Hematopoietic multipotent progenitor cell (in vitro differentiated cells): ENCODE measurements around the gene SCIN. TPM values are rescaled to one million over a fixed set of nuclear protein-coding genes. Genes with fewer than 3 reads are reported as not detected.
"Not testable (repeated sequence)": the region's sequence is repeated elsewhere in the genome, so short reads cannot be mapped to it uniquely, and the experiment has no call there.

Experiments
- DNase-seq, 3 donors: peaks; one replicate each; pipeline ENCODE4 v3.0.0-alpha.2; 2011 to 2015; ENCODE audit warnings: low read depth in 2 of 3, low spot score in 2 of 3
- total RNA-seq: library from RNA; depleted of rRNA; stranded (reverse); fragments of >200 nt; gene quantifications from one replicate; pipeline ENCODE4 v1.2.3, GENCODE V29; 2012

SCIN gene
- total RNA-seq, 1 donor = under 0.01 TPM

- not testable (repeated sequence) for DNase-seq
Measured at GRCh38 chr7:12645212-12645611, 74.7 kb downstream of the SCIN start.

DNA sequence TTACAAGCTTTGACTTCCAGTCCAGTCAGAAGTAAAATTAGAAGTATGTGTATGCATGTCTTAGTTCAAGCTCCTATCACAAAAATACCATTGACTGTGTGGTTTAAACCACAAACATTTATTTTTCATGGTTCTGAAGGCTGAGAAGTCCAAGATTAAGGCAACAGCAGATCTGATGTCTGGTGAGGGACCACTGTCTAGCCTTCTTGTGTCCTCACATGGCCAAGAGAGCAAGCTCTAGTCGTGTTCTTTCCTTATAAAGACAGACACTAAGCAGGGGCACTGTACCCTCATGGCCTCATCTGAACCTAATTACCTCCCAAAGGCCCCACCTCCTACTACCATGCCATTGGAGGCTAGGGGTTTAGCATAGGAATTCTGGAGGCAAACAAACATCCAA, 75.6 kb downstream of the SCIN start:
- no peak for DNase-seq

DNA sequence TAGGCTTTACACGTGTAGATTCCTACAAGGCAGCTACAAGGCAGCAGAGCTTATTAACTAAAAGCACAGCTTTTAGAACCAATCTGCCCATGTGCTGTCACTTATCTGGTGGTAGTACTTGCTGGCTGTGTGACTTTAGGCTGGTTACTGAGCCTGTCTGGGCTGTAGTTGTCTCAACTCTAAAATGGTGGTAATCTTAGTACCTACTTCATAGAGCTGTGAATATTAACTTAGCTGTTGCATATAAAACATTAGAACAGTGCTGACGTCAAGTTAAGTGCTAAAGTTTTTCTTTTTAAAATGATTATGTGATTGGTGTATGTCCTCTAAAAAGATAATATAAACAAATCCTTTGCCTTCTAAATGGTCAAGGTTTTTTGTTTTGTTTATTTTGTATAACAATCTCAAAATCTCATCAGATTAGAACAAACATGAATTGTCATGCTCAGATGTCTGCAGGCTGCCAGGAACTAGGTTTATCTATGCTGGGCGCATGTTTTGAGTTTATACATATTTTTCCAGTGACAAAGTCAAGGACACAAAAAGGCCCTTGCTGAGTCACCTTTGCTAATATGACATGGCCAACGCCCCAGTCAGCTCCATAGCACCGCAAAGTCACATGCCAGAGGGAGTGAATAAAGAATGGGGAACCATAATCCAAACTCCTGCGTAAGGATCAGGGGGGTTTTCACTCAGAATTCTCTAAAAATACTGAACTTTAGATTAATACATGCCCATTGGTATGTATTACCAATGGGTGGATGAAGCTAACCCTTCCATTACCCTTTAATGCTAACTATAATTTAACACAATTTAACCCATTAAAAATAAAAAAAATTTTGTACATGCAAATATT, 77.1 kb downstream of the SCIN start:
- DNase-seq = no peak

- DNase-seq = no peak
Measured at GRCh38 chr7:12648704-12649261, 78.3 kb downstream of the SCIN start.

GRCh38 chr7:12649348-12649747, 78.8 kb downstream of the SCIN start:
- DNase-seq = no peak

DNA sequence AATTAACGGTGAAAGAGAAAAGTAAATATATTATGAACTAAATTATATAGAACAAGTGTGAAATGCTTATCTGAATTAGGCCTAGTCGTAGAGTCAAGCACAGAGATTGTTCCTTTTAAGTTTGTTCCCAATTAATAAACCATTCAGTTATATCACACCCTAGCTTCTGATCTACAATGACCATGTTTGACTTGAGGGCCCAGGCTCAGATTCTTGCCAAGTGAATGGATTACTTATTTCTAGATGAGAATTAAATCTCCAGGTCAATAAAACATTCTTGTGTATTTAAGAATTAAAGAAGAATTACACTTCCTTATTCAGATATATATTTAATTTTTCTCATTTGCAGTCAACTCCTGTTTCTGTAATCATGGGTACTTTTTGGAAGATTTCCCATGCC, 79.6 kb downstream of the SCIN start:
- no peak for DNase-seq

DNA sequence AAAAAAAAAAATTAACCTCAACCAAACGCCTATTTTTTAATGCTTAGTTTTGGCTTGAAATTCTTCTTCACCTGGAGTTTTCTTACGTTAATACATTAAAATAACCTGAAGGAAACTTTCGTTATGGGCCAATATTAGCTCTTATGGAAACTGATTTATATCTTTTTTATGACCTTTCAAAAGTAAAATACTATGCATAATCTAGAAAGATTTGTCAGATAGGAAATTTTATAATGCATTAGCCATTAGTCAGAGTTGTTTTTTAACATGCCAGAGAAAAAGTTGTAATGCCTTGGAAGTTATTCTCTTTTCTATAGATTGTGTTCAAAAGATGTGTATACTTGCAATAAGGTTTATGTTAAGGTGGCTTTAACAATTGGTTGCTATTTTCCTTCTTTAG, 82.6 kb downstream of the SCIN start:
- no peak for DNase-seq

- no peak for DNase-seq
Measured at GRCh38 chr7:12653518-12653917, 83.0 kb downstream of the SCIN start.

- no peak for DNase-seq
Measured at GRCh38 chr7:12655161-12655560, 84.6 kb downstream of the SCIN start.

DNA sequence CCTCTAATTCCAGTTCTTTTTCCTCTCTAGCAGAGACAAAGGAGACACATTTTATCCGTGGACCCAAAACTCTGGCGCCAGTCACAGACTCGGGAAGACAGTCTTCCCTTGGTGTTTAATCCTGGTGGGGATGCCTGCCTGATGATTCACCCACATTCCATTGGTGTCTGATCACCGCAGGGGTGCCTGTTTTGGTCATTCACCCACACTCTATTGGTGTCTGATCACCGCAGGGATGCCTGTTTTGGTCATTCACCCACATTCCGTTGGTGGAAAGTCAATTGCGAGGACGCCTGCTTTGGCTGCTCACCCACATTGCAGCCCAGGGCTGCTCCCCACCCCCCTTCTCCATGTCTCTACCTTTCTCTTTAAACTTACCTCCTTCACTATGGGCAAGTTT, 89.9 kb downstream of the SCIN start:
- not testable (repeated sequence) for DNase-seq

- not testable (repeated sequence) for DNase-seq
Measured at GRCh38 chr7:12660986-12661385, 90.5 kb downstream of the SCIN start.

DNA sequence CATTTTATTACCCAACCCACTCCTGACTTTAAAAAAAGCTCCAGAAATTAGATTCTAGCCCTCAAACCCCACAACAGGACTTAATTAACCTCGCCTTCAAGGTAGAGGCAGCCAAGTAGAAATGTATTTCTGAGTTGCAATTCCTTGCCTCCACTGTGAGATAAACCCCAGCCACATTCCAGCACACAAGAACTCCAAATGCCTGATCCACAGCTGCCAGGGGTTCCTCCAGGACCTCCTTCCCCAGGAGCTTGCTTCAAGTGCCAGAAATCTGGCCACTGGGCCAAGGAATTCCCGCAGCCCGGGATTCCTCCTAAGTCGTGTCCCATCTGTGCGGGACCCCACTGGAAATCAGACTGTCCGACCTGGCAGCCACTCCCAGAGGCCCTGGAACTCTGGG, 91.1 kb downstream of the SCIN start:
- DNase-seq = no peak

GRCh38 chr7:12670000-12670729, 99.6 kb downstream of the SCIN start:
- no peak for DNase-seq

DNA sequence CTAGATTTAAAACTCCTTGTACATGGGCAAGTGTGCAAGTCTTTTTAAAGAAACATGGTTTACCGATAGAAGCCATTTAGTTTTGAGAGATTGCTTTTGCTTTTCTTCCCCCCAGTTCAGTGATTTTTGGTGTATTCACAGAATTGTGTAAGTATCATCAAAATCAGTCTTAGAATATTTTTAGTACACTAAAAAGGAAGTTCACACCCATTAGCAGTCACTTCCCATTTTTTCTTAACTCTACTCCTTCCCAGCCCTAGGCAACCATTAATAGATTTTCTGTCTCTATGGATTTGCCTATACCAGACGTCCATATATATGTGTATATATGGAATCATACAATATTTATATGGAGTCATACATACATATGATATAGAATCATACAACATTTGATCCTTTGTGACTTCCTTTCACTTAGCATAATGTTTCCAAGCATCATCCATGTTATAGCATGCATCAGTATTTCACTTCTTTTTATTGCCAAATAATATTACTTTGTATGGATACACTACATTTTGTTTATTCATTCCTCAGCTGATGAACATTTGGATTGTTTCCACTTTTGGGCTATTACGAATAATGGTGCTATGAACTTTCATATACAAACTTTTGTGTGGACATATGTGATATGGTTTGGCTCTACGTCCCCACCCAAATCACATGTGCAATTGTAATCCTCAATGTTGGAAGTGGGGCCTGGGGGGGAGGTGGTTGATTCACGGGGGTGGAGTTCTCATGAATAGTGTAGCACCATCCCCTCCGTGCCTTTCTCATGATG, 100.4 kb downstream of the SCIN start:
- peak in 1 of 3 donors; percentile 7 for DNase-seq

GRCh38 chr7:12673436-12673835, 102.9 kb downstream of the SCIN start:
- not testable (repeated sequence) for DNase-seq

DNA sequence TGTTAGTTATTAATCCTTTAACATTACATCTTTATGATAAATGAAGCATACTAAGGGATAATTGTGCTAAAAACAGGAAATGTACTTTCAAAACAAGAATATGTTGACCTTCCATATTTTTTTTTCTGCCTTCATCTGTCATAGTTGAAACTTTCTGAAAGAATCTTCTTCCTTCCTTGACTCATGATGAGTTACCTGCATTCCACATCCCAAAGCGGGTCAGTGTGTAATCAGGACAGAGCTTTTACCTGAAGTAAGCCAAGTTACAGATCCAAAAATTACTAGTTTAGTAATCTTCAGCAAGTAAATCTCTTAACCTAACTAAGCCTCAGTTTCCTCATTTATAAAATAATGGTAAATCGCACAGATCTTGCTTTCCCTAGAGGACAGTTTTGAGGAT, 103.5 kb downstream of the SCIN start:
- no peak for DNase-seq

- DNase-seq = peak; percentile 23 to 33 (median 26)
Measured at GRCh38 chr7:12674861-12675260, 104.3 kb downstream of the SCIN start.

GRCh38 chr7:12683678-12684585, 113.4 kb downstream of the SCIN start:
- DNase-seq = no peak

- no peak for DNase-seq
Measured at GRCh38 chr7:12684733-12685132, 114.2 kb downstream of the SCIN start.

DNA sequence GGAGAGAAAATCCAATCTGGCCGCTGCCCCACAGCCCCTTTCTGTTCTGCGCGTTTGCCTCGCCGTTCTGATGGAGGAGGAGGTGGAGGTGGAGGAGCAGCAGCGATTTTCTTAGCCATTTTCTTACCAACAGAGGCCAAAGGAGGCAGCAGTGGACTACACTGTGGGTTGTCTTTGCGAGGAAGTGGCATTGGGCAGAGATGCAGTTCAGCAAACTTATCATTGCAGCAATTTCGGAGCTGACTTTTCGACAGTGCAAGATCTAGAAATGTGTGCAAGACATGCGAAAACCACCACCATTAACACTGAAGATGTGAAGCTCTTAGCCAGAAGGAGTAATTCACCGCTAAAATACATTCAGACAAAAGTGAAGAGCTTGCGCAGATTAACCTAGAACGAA, 115.0 kb downstream of the SCIN start:
- peak; percentile 26 to 69 (median 49) for DNase-seq
